HL-60 (cell line): ENCODE data around the gene AKAP10.

Source experiments
- CTCF ChIP-seq: IDR thresholded peaks from one replicate; pipeline ENCODE4 v1.5.1; 2011; ENCODE audit warnings: low read length, control low read depth, inconsistent platforms; ENCODE audit not compliant: insufficient read depth
- REST ChIP-seq: IDR thresholded peaks from 2 replicates; pipeline ENCODE4 v1.6.1; 2012; ENCODE audit warnings: low read depth; ENCODE audit not compliant: insufficient replicate concordance

- no peak for TF ChIP-seq CTCF
- no peak for TF ChIP-seq REST
Observed at GRCh38 chr17:19935169-19935568, 42.5 kb downstream of the AKAP10 start.
